Naive thymus-derived CD8-positive, alpha-beta T cell (primary cell): Measurements from ENCODE around the gene SELENOH. TPM values are rescaled to one million over a fixed set of nuclear protein-coding genes. Genes with fewer than 3 reads are reported as not detected.

Source experiments
- ATAC-seq, 2 donors: fragments of 150-1000 bp; cut with Tn5 transposase in 1 of 2; sonication (Bioruptor Pico), chemical (Tn5 transposase) in 1 of 2; 1 replicate in 1 of 2; 2 replicates in 1 of 2; pipeline ENCODE4 v1.10.0; 2021; ENCODE audit warnings: mild to moderate bottlenecking in 2 of 2, moderate library complexity in 2 of 2
- POLR2A ChIA-PET: fragments of 350-600 bp; sonication (Branson Sonifier 250); formaldehyde crosslinking; loops from one replicate; lab custom pipeline; 2021; ENCODE audit warnings: antibody characterized with exemption; lab: Charles Lee
- DNase-seq, 10 donors: peaks; one replicate each; pipeline versions ENCODE4 v3.0.0 to v3.0.0-alpha.2; 2020 to 2022
- H3K27ac Mint-ChIP-seq, 10 donors: one replicate each; pipeline ENCODE4 v1.8.0; 2020 to 2022; ENCODE audit warnings: mild to moderate bottlenecking in 10 of 10, mixed read lengths in 10 of 10, moderate library complexity in 4 of 10, inconsistent platforms in 1 of 10
- H3K27me3 Mint-ChIP-seq, 5 donors: one replicate each; pipeline ENCODE4 v1.8.0; 2021 to 2022; ENCODE audit warnings: mixed read lengths in 5 of 5
- H3K36me3 Mint-ChIP-seq, 3 donors: one replicate each; pipeline ENCODE4 v1.8.0; 2020 to 2022; ENCODE audit warnings: mixed read lengths in 3 of 3, mild to moderate bottlenecking in 2 of 3, inconsistent platforms in 1 of 3
- H3K4me1 Mint-ChIP-seq, 4 donors: one replicate each; pipeline ENCODE4 v1.8.0; 2021 to 2022; ENCODE audit warnings: mixed read lengths in 4 of 4
- H3K4me3 Mint-ChIP-seq, 10 donors: one replicate each; pipeline ENCODE4 v1.8.0; 2020 to 2022; ENCODE audit warnings: mild to moderate bottlenecking in 10 of 10, mixed read lengths in 10 of 10, moderate library complexity in 6 of 10, inconsistent platforms in 1 of 10
- H3K9me3 Mint-ChIP-seq, 9 donors: one replicate each; pipeline ENCODE4 v1.8.0; 2020 to 2022; ENCODE audit warnings: mixed read lengths in 9 of 9, mild to moderate bottlenecking in 3 of 9, inconsistent platforms in 1 of 9, moderate library complexity in 1 of 9
- polyA plus RNA-seq, 3 donors: library from polyadenylated mRNA; unstranded; fragments of 300-500 nt; fragmentation: Illumina TruSeq; gene quantifications; one replicate each; pipeline ENCODE4 v1.2.3, GENCODE V29; 2021
- total RNA-seq, 8 experiments: library from RNA in 2 of 8; stranded (reverse) in 2 of 8; gene quantifications; one replicate each; pipeline ENCODE4 v1.2.3 and lab custom pipeline; 2021 to 2026

Gene SELENOH
- total and polyA plus RNA-seq, 5 experiments from 2014 or later = 142 to 419 (median 294) TPM

DNA sequence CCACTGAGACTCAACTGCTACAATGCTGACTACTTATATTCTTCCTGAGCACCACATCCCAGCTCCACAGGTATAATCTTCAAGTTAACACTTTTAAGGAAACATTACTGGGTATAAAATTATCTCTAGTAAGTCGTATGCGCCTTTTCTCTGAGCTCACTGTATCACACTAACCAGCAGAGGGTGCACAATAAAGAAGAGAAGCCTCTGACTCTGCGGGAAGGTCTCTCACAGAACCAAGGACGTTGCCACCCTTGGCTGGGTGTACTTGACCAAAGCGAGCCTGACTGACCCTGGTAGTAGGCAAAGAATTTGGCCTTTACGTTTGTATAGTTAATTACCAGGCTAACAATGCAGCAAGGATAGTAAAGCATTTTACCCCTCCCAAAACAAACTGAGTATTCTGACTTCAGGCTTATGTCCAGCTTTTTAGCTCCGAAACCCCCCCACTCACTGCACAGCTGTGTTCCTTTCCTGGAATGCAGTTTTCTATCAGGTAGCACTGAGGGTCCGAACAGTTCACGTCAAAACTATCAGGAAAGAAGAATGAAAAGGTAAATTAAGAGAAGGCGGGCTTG, 10.5 kb downstream of the SELENOH start, which contains the start of gene BTBD18:
TSS of gene BTBD18 (minus strand) at position 144 of the 578 bp plus-strand sequence. CDS start 631 bp downstream, outside the sequence.
- no peak for DNase-seq
- Mint-ChIP-seq H3K4me1 (peaks cover 10 to 25% (median 21%) of the 10 kb centered on the region in 4 donors), H3K27me3 (no peaks in the 10 kb centered on the region), H3K4me3 (no peak within 1 kb of the TSS), H3K27ac (peak within 1 kb of the TSS; percentile 13 to 90 (median 60)), H3K36me3 (peaks cover 0 to 21% (median 0%) of the 10 kb centered on the region in 3 donors), H3K9me3 (no peaks in the 10 kb centered on the region)
- ATAC-seq = peak in 1 of 2 donors; percentile 41
- POLR2A ChIA-PET = interaction anchor here (1.5 to 1.7 kb wide), 2 partner anchors 10 to 49 kb away, joined by 5 to 6 read pairs; partner anchors contain the start of gene SELENOH

DNA sequence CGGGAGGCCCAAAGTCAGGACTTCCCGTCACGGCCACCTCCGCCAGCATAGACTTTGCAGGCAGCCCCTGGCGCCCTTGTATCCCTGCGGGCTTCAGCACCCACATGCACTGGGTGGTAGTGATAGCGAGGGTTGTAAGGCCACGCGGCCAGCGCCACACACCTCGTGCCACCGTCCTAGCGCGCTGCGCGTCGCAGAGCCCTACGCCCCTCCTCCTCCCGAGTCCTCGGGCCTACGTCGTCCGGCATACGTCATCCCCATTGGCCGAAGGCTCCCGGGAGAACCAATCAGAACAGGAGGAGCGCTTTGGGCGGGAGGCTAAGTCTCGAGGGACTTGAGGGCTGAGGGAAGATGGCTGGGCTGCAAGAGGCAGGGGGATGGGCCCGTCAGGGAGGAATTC, 11.7 kb downstream of the SELENOH start:
- Mint-ChIP-seq H3K27me3 (no peaks in the 10 kb centered on the region), H3K36me3 (peaks cover 0 to 13% (median 0%) of the 10 kb centered on the region in 3 donors), H3K4me1 (peaks cover 4 to 23% (median 15%) of the 10 kb centered on the region in 4 donors), H3K4me3 (no peak overlapping the region), H3K27ac (peak overlapping the region in 2 of 10 donors; percentile 19 to 27), H3K9me3 (no peaks in the 10 kb centered on the region)
- no peak for ATAC-seq
- POLR2A ChIA-PET = interaction anchor here (0.5 to 1.7 kb wide), 3 partner anchors 11 to 48 kb away, joined by 3 to 6 read pairs (median 5); partner anchors contain the start of gene SELENOH
- no peak for DNase-seq

DNA sequence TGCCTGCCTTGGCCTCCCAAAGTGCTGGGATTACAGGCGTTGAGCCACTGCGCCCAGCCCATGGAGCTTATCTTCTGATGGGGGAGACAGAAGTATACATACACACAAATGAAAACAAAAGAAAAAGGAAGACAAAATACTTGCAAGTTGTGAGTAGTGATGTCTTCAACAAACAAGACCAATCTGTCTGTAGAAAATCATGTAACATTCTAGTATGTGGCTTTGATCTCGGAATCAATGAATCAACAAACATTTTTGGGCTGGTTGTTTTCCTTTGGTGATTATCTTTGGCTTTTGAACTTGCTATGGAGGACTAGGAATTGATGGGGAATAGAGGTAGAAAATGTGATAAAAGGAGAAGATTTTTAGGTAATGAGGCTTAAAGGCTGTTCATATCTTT, 16.9 kb downstream of the SELENOH start:
- H3K27me3 Mint-ChIP-seq = no peaks in the 10 kb centered on the region
- H3K4me3 Mint-ChIP-seq = no peak overlapping the region
- POLR2A ChIA-PET = no interaction called here
- no peak for ATAC-seq
- DNase-seq = no peak
- H3K27ac Mint-ChIP-seq = peak overlapping the region in 2 of 10 donors; percentile 21 to 27
- no peaks in the 10 kb centered on the region for H3K36me3 Mint-ChIP-seq
- H3K4me1 Mint-ChIP-seq = peaks cover 7 to 24% (median 15%) of the 10 kb centered on the region in 4 donors
- no peaks in the 10 kb centered on the region for H3K9me3 Mint-ChIP-seq

DNA sequence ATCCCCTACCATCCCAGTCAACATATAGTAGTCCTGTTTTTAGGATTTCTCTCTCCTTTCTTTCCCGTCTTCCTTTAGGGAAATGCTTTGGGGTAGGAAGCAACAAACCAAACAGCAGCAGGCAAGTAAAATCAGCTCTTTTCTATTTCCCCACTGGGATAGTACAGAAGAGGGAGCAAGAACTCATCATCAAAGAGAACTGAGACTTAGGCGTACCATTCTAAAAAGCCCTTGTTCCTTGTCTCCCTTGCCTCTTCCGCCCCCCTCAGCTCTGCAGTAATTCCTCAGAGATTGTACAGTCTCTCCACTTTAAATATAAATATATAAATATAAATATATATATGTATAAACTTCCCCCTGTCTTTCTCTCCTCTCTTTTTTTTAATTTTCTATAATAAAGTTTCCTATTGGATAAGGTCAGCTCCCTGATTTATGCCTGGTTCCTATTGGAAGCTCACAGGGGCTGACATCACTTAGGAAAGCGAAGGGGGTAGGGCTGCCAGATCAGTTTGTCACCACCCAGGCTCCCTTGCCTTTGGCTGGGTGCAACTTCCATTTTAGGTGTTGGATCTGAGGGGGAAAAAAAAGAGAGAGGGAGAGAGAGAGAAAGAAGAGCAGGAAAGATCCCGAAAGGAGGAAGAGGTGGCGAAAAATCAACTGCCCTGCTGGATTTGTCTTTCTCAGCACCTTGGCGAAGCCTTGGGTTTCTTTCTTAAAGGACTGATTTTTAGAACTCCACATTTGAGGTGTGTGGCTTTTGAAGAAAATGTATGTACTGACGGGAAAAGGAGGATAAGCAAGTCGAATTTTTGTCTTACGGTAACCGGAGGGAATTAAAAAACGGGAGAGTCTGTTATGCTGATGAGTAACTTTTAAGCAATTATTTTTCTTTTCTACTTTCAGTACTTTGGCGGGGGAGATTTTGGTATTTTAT, 20.3 kb downstream of the SELENOH start, which contains the start of gene CTNND1:
TSS of gene CTNND1 (plus strand) at position 502 of the 934 bp plus-strand sequence. CDS start 29,677 bp downstream, outside the sequence.
- no peaks in the 10 kb centered on the region for H3K9me3 Mint-ChIP-seq
- POLR2A ChIA-PET = interaction anchor here (0.7 to 3.0 kb wide), 6 partner anchors 17 to 763 kb away, joined by 3 to 9 read pairs (median 6); partner anchors contain the start of genes MED19, SELENOH and TMX2
- H3K36me3 Mint-ChIP-seq = no peaks in the 10 kb centered on the region
- DNase-seq (no peak), ATAC-seq (no peak)
- peak within 1 kb of the TSS; percentile 12 to 88 (median 54) for H3K4me3 Mint-ChIP-seq
- H3K27me3 Mint-ChIP-seq = no peaks in the 10 kb centered on the region
- H3K27ac Mint-ChIP-seq = peak within 1 kb of the TSS in 8 of 10 donors; percentile 34 to 83 (median 68)
- H3K4me1 Mint-ChIP-seq = peaks cover 8 to 32% (median 31%) of the 10 kb centered on the region in 4 donors

DNA sequence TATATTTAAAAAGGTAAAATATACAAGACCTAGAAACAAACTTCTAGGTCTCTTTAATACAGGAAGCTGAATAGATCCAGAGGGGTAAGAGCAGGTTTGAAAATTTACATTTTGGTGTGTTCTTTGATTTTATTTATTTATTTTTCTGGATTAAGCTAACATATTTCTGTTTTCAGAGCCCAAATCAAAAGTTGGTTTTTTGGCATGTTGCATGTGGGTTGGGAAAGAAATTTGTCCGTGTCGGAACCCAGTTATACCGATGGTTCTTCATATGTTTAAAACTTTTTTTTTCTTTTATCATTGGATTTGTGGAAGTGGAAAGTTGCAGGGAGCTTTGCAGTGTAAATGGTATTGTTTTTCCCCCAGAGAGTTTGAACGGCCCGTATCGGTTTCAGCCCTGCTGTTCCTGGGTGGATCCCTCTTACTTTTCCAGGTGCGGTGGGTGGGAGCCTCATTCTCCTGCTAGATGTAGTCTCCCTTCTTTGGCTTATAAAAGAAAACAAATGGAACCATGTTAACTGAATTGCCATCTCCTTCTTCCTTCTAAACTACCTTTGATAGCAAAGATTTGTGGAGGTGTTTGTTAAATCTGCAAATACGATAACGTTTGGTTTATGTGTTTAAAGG, 21.1 kb downstream of the SELENOH start:
- peak overlapping the region in 6 of 10 donors; percentile 8 to 81 (median 36) for H3K27ac Mint-ChIP-seq
- H3K27me3 Mint-ChIP-seq = no peaks in the 10 kb centered on the region
- H3K4me3 Mint-ChIP-seq = peak overlapping the region; percentile 12 to 88 (median 48)
- no peak for DNase-seq
- peaks cover 8 to 31% (median 31%) of the 10 kb centered on the region in 4 donors for H3K4me1 Mint-ChIP-seq
- no peak for ATAC-seq
- no peaks in the 10 kb centered on the region for H3K9me3 Mint-ChIP-seq
- peaks cover 0 to 5% (median 2%) of the 10 kb centered on the region in 3 donors for H3K36me3 Mint-ChIP-seq
- POLR2A ChIA-PET = interaction anchor here (3.0 kb wide), 1 partner anchor 21 kb away, joined by 9 read pairs; the partner anchor contains the start of gene SELENOH

DNA sequence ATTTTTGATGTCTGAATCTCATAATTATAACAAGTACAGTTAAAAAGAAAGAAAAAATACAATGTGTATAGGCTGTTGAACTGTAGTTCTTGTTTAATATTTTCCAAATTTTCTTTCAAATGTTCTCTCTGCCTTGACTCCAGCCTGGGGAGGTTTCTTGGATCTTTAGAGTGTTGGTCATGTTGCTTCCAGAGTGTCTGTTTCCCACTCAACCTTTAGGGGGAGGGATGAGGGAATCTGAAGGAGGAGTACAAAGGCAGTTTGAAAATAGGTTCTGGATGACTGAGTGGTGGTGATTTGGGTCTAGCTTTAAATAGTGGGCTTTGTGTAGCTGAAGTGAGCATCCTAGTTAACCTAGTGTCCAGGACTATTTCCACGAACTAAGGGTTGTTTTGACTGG, 22.3 kb downstream of the SELENOH start:
- Mint-ChIP-seq H3K4me3 (peak overlapping the region in 3 of 10 donors; percentile 28 to 43 (median 29)), H3K27ac (peak overlapping the region in 4 of 10 donors; percentile 5 to 54 (median 46)), H3K36me3 (peaks cover 0 to 8% (median 2%) of the 10 kb centered on the region in 3 donors), H3K27me3 (no peaks in the 10 kb centered on the region), H3K4me1 (peaks cover 8 to 31% (median 27%) of the 10 kb centered on the region in 4 donors), H3K9me3 (no peaks in the 10 kb centered on the region)
- no peak for DNase-seq
- no peak for ATAC-seq
- POLR2A ChIA-PET = interaction anchor here (0.6 kb wide), 1 partner anchor 27 kb away, joined by 3 read pairs; no protein-coding TSS in a partner anchor

DNA sequence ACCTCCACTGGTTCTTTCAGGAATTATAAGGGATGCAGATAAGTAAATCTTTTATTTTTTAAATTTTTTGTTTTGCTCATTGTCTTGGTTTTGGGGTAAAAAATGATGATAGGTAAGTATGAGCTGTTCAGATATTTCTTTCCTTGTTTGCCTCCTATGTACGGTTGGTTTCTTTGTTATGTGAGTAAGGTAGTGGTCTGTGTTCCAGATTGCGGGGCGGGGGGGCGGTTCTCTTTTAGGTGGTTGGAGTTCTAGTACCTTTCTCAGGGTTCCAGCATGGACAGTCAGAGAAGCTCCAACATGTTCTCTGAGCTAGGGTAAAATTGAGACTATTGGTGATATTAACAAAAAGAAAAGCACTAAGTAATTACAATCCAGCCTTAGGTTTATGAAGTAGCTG, 22.7 kb downstream of the SELENOH start:
- POLR2A ChIA-PET = interaction anchor here (0.6 kb wide), 1 partner anchor 28 kb away, joined by 3 read pairs; no protein-coding TSS in a partner anchor
- H3K27ac Mint-ChIP-seq = peak overlapping the region in 1 of 10 donors; percentile 41
- no peaks in the 10 kb centered on the region for H3K9me3 Mint-ChIP-seq
- H3K36me3 Mint-ChIP-seq = peaks cover 0 to 8% (median 2%) of the 10 kb centered on the region in 3 donors
- ATAC-seq (no peak), DNase-seq (no peak)
- peaks cover 8 to 31% (median 27%) of the 10 kb centered on the region in 4 donors for H3K4me1 Mint-ChIP-seq
- H3K4me3 Mint-ChIP-seq = no peak overlapping the region
- H3K27me3 Mint-ChIP-seq = no peaks in the 10 kb centered on the region

DNA sequence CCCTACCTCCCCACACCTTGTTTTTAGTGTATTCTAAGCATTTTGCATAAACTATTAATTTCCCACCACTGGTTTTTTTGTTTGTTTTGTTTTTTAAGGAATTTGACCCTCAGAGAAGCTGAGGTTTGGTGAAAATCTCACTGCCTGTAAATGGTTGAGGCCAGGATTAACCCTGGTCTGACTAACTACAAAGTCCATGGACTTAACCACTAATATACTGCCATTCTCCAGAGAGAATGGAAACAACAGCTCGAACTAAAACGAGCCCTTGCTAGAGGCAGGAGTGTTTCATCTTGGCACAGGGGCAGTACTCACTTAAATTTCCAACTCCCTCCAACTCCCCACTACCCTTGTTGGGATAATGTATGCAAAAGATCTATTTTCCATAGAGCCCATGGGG, 23.3 kb downstream of the SELENOH start:
- ATAC-seq (no peak), DNase-seq (no peak)
- H3K27me3 Mint-ChIP-seq = no peaks in the 10 kb centered on the region
- H3K4me3 Mint-ChIP-seq = no peak overlapping the region
- peaks cover 11 to 33% (median 27%) of the 10 kb centered on the region in 4 donors for H3K4me1 Mint-ChIP-seq
- H3K36me3 Mint-ChIP-seq = peaks cover 0 to 10% (median 2%) of the 10 kb centered on the region in 3 donors
- POLR2A ChIA-PET = no interaction called here
- H3K27ac Mint-ChIP-seq = no peak overlapping the region
- no peaks in the 10 kb centered on the region for H3K9me3 Mint-ChIP-seq

DNA sequence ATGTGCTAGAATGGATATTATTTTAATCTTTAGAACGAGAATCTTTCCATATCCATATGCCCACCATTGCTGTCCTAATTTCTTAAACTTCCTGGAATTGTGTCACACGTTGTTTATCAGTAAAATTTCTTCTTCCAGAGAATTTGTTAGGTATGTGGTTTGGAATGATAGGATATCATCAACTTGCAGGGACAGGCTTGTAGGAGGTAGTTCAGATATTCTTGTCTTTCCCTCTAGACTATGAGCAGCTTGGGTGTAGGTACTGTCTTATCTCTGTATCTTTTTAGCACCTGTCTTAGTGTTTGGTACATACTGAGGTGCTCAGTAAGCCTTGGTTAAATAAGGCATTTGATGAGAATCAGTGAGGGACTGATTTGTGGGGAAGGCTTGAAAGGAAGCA, 23.7 kb downstream of the SELENOH start:
- no peaks in the 10 kb centered on the region for H3K9me3 Mint-ChIP-seq
- no peak for ATAC-seq
- POLR2A ChIA-PET = no interaction called here

DNA sequence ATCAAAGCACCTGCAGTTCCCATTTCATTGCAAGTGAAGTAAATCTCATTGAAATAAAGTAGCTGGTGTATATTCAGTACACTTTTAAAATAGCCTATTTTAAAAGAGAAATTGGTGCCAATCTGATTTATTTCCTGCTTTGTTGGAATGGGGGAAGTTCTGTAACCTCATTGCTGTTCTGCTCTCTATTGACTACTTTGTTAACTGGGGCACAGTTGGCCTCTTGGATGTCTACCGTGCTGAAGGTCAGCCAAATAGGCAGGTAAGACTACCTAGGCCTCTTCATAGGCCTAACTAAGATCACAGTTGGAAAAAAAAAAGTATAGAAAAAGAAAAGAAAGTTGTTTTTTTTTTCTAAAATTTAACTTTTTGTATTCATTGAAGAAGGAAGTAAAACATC, 29.5 kb downstream of the SELENOH start:
- H3K27ac Mint-ChIP-seq = peak overlapping the region in 1 of 10 donors; percentile 23
- POLR2A ChIA-PET = no interaction called here
- H3K4me3 Mint-ChIP-seq = no peak overlapping the region
- H3K9me3 Mint-ChIP-seq = no peaks in the 10 kb centered on the region
- ATAC-seq = no peak
- no peaks in the 10 kb centered on the region for H3K27me3 Mint-ChIP-seq
- peaks cover 0 to 12% (median 2%) of the 10 kb centered on the region in 3 donors for H3K36me3 Mint-ChIP-seq
- peaks cover 1 to 20% (median 8%) of the 10 kb centered on the region in 4 donors for H3K4me1 Mint-ChIP-seq
- DNase-seq = no peak

More for the DNA sequence above, 23.7 kb downstream of the SELENOH start:
- Mint-ChIP-seq H3K4me3 (no peak overlapping the region), H3K27ac (peak overlapping the region in 1 of 10 donors; percentile 44), H3K4me1 (peaks cover 12 to 35% (median 27%) of the 10 kb centered on the region in 4 donors), H3K36me3 (peaks cover 0 to 12% (median 2%) of the 10 kb centered on the region in 3 donors), H3K27me3 (no peaks in the 10 kb centered on the region)
- no peak for DNase-seq

DNA sequence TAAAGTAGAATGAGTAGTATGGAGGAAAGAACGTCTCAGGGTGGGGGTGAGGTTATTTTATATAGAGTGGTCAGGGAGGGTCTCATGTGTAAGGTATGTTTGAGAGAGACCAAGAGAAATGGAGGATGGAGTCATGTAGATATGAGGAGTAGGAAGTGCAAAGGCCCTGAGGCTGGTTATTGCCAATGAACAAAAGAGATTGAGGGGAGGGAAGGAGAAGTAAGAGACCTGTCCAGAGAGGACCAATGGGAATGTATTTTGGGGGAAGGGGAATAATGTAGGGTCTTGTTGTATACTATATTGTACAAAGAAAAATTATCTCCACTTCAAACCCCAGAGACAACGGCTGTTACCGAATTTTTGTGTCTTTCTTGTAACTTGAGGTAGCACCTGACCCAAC, 30.1 kb downstream of the SELENOH start:
- Mint-ChIP-seq H3K36me3 (peaks cover 0 to 12% (median 2%) of the 10 kb centered on the region in 3 donors), H3K4me3 (no peak overlapping the region), H3K4me1 (peaks cover 1 to 25% (median 10%) of the 10 kb centered on the region in 4 donors), H3K27me3 (no peaks in the 10 kb centered on the region), H3K9me3 (no peaks in the 10 kb centered on the region), H3K27ac (no peak overlapping the region)
- no peak for DNase-seq
- POLR2A ChIA-PET = no interaction called here
- no peak for ATAC-seq

DNA sequence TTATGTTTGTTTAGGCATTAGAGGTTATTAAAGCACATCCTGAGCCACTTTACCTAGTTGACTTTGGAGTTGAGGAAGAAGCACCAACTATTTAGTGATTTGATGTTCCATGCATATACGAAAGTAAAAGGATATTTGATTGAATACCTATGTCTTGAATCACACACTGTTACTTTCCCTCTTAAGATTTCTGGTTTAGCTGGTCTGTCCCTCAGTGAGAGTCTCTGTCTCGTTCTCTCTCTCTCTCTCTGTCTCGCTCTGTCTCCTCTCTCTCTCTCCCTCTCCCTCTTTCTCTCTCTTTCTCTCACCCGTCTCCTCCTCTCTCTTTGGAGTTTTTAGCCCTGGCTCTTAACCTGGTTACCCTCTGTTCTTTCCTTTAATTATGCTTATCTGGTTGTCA, 31.3 kb downstream of the SELENOH start:
- Mint-ChIP-seq H3K4me1 (peaks cover 1 to 32% (median 13%) of the 10 kb centered on the region in 4 donors), H3K4me3 (no peak overlapping the region), H3K36me3 (peaks cover 0 to 5% (median 0%) of the 10 kb centered on the region in 3 donors), H3K27me3 (no peaks in the 10 kb centered on the region), H3K27ac (peak overlapping the region in 1 of 10 donors; percentile 9), H3K9me3 (no peaks in the 10 kb centered on the region)
- ATAC-seq (no peak), DNase-seq (no peak)
- POLR2A ChIA-PET = no interaction called here
